MM.1S (cell line): ENCODE measurements around the gene WDR72.

Experiments
- DNase-seq: peaks from one replicate; pipeline ENCODE4 v3.0.0-alpha.2; 2015
- H2AFZ ChIP-seq: fragments of 300-600 bp; sonication (generic); 2 replicates; pipeline ENCODE4 v1.6.0; 2016; ENCODE audit warnings: antibody characterized with exemption, low read length
- H3F3A ChIP-seq: fragments of 300-600 bp; sonication (generic); 2 replicates; pipeline ENCODE4 v1.6.1; 2016; ENCODE audit warnings: mild to moderate bottlenecking, antibody characterized with exemption, low read length, moderate library complexity, mixed read lengths; ENCODE audit not compliant: insufficient read depth
- H3K27ac ChIP-seq: fragments of 300-600 bp; sonication (generic); 2 replicates; pipeline ENCODE4 v1.5.1; 2016; ENCODE audit warnings: mild to moderate bottlenecking, low read length
- H3K27me3 ChIP-seq: fragments of 300-600 bp; sonication (generic); replicated peaks from 2 replicates; pipeline ENCODE4 v1.6.0; 2016; ENCODE audit warnings: low read length; ENCODE audit not compliant: insufficient read depth
- H3K36me3 ChIP-seq: fragments of 300-600 bp; sonication (generic); replicated peaks from 2 replicates; pipeline ENCODE4 v1.6.1; 2016; ENCODE audit warnings: mild to moderate bottlenecking, low read length, mixed read lengths; ENCODE audit not compliant: insufficient read depth
- H3K4me1 ChIP-seq: fragments of 300-600 bp; sonication (generic); 2 replicates; pipeline ENCODE4 v1.6.1; 2016; ENCODE audit warnings: low read length, mixed read lengths
- H3K4me2 ChIP-seq: fragments of 300-600 bp; sonication (generic); 2 replicates; pipeline ENCODE4 v1.6.0; 2016; ENCODE audit warnings: low read depth, low read length
- H3K4me3 ChIP-seq: fragments of 300-600 bp; sonication (generic); 2 replicates; pipeline ENCODE4 v1.5.1; 2016; ENCODE audit warnings: low read length, mixed read lengths
- H3K79me2 ChIP-seq: fragments of 300-600 bp; sonication (generic); 2 replicates; pipeline ENCODE4 v1.6.1; 2016; ENCODE audit warnings: mixed run types, low read length, mixed read lengths
- H3K9ac ChIP-seq: fragments of 300-600 bp; sonication (generic); 2 replicates; pipeline ENCODE4 v1.6.1; 2016; ENCODE audit warnings: low read length, mixed read lengths
- H3K9me2 ChIP-seq: fragments of 300-600 bp; sonication (generic); replicated peaks from 2 replicates; pipeline ENCODE4 v1.6.1; 2016; ENCODE audit warnings: mild to moderate bottlenecking, low read length, mixed read lengths; ENCODE audit not compliant: insufficient read depth
- H3K9me3 ChIP-seq: fragments of 300-600 bp; sonication (generic); replicated peaks from 2 replicates; pipeline ENCODE4 v1.6.1; 2016; ENCODE audit warnings: mild to moderate bottlenecking, low read length, mixed read lengths; ENCODE audit not compliant: insufficient read depth
- H4K20me1 ChIP-seq: fragments of 300-600 bp; sonication (generic); 2 replicates; pipeline ENCODE4 v1.6.1; 2016; ENCODE audit warnings: mild to moderate bottlenecking, low read length, moderate library complexity, mixed read lengths; ENCODE audit not compliant: insufficient read depth
- EZH2 ChIP-seq: fragments of 300-600 bp; sonication (generic); optimal IDR thresholded peaks from 2 replicates; pipeline ENCODE3; 2017; ENCODE audit warnings: low read depth, mild to moderate bottlenecking, antibody characterized with exemption, low read length, mixed read lengths
- EZH2phosphoT487 ChIP-seq: fragments of 300-600 bp; sonication (generic); IDR thresholded peaks from 2 replicates; pipeline ENCODE4 v1.6.1; 2018; ENCODE audit warnings: antibody characterized with exemption, low read length
- TF ChIP-seq, protein P1 (sequence below): fragments of 300-600 bp; sonication (generic); IDR thresholded peaks from 2 replicates; pipeline ENCODE4 v1.5.1; 2016; ENCODE audit warnings: antibody characterized with exemption, low read length, mixed read lengths

The WDR72 gene

DNA sequence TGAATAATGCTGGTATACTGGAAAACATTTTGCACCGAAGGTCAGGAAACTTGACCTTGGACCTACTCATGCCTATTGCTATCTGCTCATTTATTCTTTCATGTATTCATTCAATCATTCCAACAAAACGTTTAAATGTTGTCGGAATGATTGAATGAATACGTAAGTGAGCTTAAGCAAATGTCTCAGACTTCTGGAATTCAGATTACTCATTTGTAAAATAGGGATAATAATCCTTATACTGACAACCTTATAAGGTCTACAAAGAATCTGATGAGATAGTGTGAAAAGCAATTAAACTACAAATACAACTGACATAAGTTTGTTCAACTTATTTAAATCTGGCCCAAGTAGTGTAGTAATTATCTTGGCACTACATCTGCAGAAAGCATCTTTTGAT is 288.7 kb downstream of the WDR72 start:
- Histone ChIP-seq H3K4me1 (no peaks in the 10 kb centered on the region), H3K27me3 (no peaks in the 10 kb centered on the region), H3K27ac (no peak overlapping the region), H3K9me3 (no peaks in the 10 kb centered on the region), H3K36me3 (no peaks in the 10 kb centered on the region), H3K9me2 (no peaks in the 10 kb centered on the region), H3K9ac (no peak overlapping the region), H3K79me2 (no peaks in the 10 kb centered on the region), H3K4me2 (no peak overlapping the region), H3F3A (no peaks in the 10 kb centered on the region), H3K4me3 (no peak overlapping the region), H4K20me1 (no peaks in the 10 kb centered on the region), H2AFZ (no peak overlapping the region)
- no peak for DNase-seq
- TF ChIP-seq EZH2: no peak
- TF ChIP-seq, protein P1, sequence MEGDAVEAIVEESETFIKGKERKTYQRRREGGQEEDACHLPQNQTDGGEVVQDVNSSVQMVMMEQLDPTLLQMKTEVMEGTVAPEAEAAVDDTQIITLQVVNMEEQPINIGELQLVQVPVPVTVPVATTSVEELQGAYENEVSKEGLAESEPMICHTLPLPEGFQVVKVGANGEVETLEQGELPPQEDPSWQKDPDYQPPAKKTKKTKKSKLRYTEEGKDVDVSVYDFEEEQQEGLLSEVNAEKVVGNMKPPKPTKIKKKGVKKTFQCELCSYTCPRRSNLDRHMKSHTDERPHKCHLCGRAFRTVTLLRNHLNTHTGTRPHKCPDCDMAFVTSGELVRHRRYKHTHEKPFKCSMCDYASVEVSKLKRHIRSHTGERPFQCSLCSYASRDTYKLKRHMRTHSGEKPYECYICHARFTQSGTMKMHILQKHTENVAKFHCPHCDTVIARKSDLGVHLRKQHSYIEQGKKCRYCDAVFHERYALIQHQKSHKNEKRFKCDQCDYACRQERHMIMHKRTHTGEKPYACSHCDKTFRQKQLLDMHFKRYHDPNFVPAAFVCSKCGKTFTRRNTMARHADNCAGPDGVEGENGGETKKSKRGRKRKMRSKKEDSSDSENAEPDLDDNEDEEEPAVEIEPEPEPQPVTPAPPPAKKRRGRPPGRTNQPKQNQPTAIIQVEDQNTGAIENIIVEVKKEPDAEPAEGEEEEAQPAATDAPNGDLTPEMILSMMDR: no peak
- TF ChIP-seq EZH2phosphoT487: no peak

DNA sequence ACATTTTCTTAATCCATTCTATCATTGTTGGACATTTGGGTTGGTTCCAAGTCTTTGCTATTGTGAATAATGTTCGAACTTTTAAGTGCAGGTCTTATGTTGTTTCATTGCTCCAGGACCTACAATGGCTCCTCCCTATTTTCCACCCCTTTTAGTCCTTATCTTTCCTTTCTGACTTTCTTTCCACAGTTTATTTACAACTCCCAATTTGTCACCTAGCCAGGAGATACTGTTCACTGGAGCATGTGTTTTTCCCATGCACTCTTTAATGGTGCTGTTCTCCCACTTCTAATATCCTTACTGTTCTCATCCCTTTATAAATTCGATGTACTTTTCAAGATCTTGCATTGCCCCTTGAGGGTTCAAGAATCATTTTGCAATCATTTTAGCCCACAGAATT is 290.0 kb downstream of the WDR72 start:
- H3K9ac ChIP-seq: no peak overlapping the region
- H2AFZ ChIP-seq: no peak overlapping the region
- no peaks in the 10 kb centered on the region for H3K27me3 ChIP-seq
- no peak overlapping the region for H3K4me3 ChIP-seq
- no peaks in the 10 kb centered on the region for H3K9me3 ChIP-seq
- H3K27ac ChIP-seq: no peak overlapping the region
- no peaks in the 10 kb centered on the region for H3F3A ChIP-seq
- H3K4me1 ChIP-seq: no peaks in the 10 kb centered on the region
- no peaks in the 10 kb centered on the region for H4K20me1 ChIP-seq
- no peak for TF ChIP-seq EZH2
- no peak for TF ChIP-seq EZH2phosphoT487
- TF ChIP-seq, protein P1: no peak
- no peaks in the 10 kb centered on the region for H3K36me3 ChIP-seq
- H3K79me2 ChIP-seq: no peaks in the 10 kb centered on the region
- no peak for DNase-seq
- no peak overlapping the region for H3K4me2 ChIP-seq
- no peaks in the 10 kb centered on the region for H3K9me2 ChIP-seq
